Kidney (tissue), 14 donors: Measurements from ENCODE around the gene BTBD7. TPM values are rescaled to one million over a fixed set of nuclear protein-coding genes. Genes with fewer than 3 reads are reported as not detected.

ENCODE experiments used
- DNase-seq, 5 donors: peaks; one replicate each; pipeline ENCODE4 v3.0.0-alpha.2; 2013 to 2020
- FAIRE-seq: peaks from 2 replicates; lab custom pipeline; 2012; peaks lifted over from hg19 to GRCh38; lab: Jason Lieb, UNC
- H3K27ac ChIP-seq, 2 donors: one replicate each; pipeline ENCODE4 v1.7.0; 2013; ENCODE audit warnings: low read depth in 2 of 2, low read length in 2 of 2, inconsistent platforms in 1 of 2
- H3K27me3 ChIP-seq: one replicate; pipeline ENCODE4 v1.7.1; 2013; ENCODE audit warnings: low read length, inconsistent platforms; ENCODE audit not compliant: control insufficient read depth, insufficient read depth
- H3K36me3 ChIP-seq, 3 donors: one replicate each; pipeline versions ENCODE4 v1.7.0 to v1.7.1; 2013; ENCODE audit warnings: low read length in 3 of 3, control low read depth in 1 of 3, inconsistent platforms in 1 of 3; ENCODE audit not compliant: insufficient read depth in 3 of 3, control insufficient read depth in 2 of 3
- H3K4me1 ChIP-seq, 3 donors: one replicate each; pipeline versions ENCODE4 v1.7.0 to v1.7.1; 2013; ENCODE audit warnings: low read length in 3 of 3, inconsistent platforms in 1 of 3, low read depth in 1 of 3; ENCODE audit not compliant: control insufficient read depth in 2 of 3, insufficient read depth in 2 of 3
- H3K4me3 ChIP-seq, 3 donors: one replicate each; pipeline versions ENCODE4 v1.7.0 to v1.8.1; 2013; ENCODE audit warnings: low read length in 3 of 3, control low read depth in 1 of 3, inconsistent platforms in 1 of 3
- H3K9ac ChIP-seq, 3 donors: one replicate each; pipeline versions ENCODE4 v1.7.0 to v1.7.1; 2013; ENCODE audit warnings: low read length in 3 of 3, control low read depth in 1 of 3, inconsistent platforms in 1 of 3
- H3K9me3 ChIP-seq, 3 donors: one replicate each; pipeline versions ENCODE4 v1.7.0 to v1.7.1; 2013; ENCODE audit warnings: low read length in 3 of 3, control low read depth in 1 of 3, inconsistent platforms in 1 of 3; ENCODE audit not compliant: control insufficient read depth in 2 of 3, insufficient read depth in 1 of 3
- intact Hi-C: fragments of 100-400 bp; cut with DNase I; formaldehyde crosslinking; loops from one replicate; pipeline ENCODE4 v1.11.1; 2022
- polyA plus RNA-seq: library from polyadenylated mRNA; stranded (reverse); fragments of 350-450 nt; fragmentation: Illumina TruSeq; extraction: RNeasy Lipid Tissue Mini Kit (QIAGEN cat#74804); gene quantifications from one replicate; pipeline ENCODE4 v1.2.3, GENCODE V29; 2014; ENCODE audit warnings: low read depth, low replicate concordance; ENCODE audit not compliant: insufficient read depth
- total RNA-seq: library from RNA; stranded (reverse); fragmentation: NEBNext Ultra II Directional; extraction: Animal tissue kit (Norgen Biotek cat#: 25700); gene quantifications from one replicate; pipeline ENCODE4 v1.2.1, GENCODE V29; 2021
- TF ChIP-seq, protein P1 (sequence below): IDR thresholded peaks from 3 replicates; pipeline ENCODE4 v1.5.1; 2012; ENCODE audit warnings: mild to moderate bottlenecking, moderate library complexity, borderline replicate concordance; ENCODE audit not compliant: insufficient read depth; ENCODE audit errors: extremely low read depth
- donor health status: control.
- donor health status: control.
- donor health status: control.
- donor health status: control.
- donor health status: control.
- donor health status: DM: yes; HTN: yes; CAD: no.
- donor health status: Normal renal cell carcinoma (clear cell type).

The BTBD7 gene
- total and polyA plus RNA-seq, 2 donors from 2014 or later: 10.3 to 78.2 TPM

DNA sequence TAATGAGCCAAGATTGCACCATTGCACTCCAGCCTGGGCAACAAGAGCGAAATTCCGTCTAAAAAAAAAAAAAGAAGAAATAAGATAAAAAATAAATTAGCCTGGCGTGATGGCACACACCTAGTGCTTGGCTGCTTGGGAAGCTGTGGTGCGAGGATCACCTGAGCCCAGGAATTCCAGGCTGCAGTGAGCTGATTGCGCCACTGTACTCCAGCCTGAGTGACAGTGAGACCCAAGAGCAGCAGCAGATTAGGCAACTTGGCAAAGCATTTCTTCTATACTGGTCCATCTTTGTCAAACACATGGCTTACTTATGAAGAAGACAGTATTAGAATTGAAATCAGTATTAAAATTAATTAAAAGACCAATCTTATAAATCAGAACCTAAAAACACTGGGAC is 132.3 kb downstream of the BTBD7 start:
- DNase-seq (no peak), FAIRE-seq (no peak)
- Histone ChIP-seq H3K9me3 (no peaks in the 10 kb centered on the region), H3K4me3 (no peak overlapping the region), H3K36me3 (no peaks in the 10 kb centered on the region), H3K4me1 (no peaks in the 10 kb centered on the region), H3K9ac (no peak overlapping the region), H3K27ac (no peak overlapping the region), H3K27me3 (no peaks in the 10 kb centered on the region)
- TF ChIP-seq, protein P1, sequence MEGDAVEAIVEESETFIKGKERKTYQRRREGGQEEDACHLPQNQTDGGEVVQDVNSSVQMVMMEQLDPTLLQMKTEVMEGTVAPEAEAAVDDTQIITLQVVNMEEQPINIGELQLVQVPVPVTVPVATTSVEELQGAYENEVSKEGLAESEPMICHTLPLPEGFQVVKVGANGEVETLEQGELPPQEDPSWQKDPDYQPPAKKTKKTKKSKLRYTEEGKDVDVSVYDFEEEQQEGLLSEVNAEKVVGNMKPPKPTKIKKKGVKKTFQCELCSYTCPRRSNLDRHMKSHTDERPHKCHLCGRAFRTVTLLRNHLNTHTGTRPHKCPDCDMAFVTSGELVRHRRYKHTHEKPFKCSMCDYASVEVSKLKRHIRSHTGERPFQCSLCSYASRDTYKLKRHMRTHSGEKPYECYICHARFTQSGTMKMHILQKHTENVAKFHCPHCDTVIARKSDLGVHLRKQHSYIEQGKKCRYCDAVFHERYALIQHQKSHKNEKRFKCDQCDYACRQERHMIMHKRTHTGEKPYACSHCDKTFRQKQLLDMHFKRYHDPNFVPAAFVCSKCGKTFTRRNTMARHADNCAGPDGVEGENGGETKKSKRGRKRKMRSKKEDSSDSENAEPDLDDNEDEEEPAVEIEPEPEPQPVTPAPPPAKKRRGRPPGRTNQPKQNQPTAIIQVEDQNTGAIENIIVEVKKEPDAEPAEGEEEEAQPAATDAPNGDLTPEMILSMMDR: no peak
- intact Hi-C loops: no loop called here

DNA sequence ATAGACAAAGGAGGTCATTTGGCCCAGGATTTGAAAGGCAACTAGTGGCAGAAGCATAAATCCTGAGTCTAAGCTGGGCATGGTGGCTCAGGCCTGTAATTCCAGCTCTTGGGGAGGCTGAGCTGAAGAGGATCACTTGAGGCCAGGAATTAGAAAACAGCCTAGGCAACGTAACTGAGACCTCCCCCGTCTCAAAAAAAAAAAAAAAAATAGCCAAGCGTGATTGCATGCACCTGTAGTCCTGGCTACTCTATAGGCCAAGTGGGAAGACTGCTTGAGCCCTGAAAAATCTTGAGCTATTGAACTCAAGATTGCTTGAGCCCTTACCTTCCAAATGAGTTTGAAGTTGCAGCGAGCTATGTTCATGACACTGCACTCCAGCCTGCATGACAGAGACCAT is 133.8 kb downstream of the BTBD7 start:
- intact Hi-C loops: no loop called here
- no peak for FAIRE-seq
- TF ChIP-seq, protein P1: no peak

DNA sequence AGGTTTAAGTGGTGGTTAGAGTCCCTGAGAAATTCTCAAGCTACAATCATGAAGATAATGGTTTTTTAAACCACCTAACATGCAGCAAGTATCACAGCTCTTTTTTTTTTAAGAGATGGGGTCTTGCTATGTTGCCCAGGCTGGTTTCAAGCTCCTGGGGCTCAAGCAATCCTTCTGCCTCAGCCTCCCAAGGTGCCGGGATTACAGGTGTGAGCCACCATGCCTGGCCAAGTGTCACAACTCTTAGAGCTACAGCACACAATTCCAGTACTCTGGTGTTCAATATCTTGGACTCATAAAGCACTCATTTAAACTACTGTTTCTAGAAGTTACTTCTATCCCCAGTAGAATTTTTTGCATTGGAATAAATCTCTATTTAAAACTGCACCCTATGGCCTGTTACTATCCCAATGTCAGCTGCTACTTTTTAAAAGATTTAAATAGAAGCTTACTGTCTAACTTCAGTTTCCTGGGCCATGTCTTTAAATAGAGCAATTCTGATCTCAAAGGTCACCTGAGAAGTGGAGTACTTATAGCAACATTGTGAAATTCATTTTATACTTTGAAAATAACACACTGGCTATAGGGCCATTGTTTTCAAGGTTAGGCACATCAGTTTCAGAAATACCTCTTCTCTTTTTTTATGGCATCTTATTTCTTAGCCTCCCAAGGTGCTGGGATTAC is 137.4 kb downstream of the BTBD7 start:
- no peak overlapping the region for H3K4me3 ChIP-seq
- FAIRE-seq: no peak
- no peaks in the 10 kb centered on the region for H3K27me3 ChIP-seq
- intact Hi-C loops: no loop called here
- DNase-seq: no peak
- no peaks in the 10 kb centered on the region for H3K9me3 ChIP-seq
- H3K36me3 ChIP-seq: no peaks in the 10 kb centered on the region
- no peak overlapping the region for H3K9ac ChIP-seq
- TF ChIP-seq, protein P1: no peak
- no peak overlapping the region for H3K27ac ChIP-seq
- no peaks in the 10 kb centered on the region for H3K4me1 ChIP-seq

More for the DNA sequence above, 133.8 kb downstream of the BTBD7 start:
- Histone ChIP-seq H3K36me3 (no peaks in the 10 kb centered on the region), H3K4me1 (no peaks in the 10 kb centered on the region), H3K4me3 (no peak overlapping the region), H3K27ac (no peak overlapping the region), H3K27me3 (no peaks in the 10 kb centered on the region), H3K9me3 (no peaks in the 10 kb centered on the region), H3K9ac (no peak overlapping the region)
- DNase-seq: peak in 1 of 5 donors; percentile 5

Other genes with a start within 250 kb of the BTBD7 start
- 92.0 TPM for gene ITPK1, start 217.1 kb downstream of the BTBD7 start, total RNA-seq
- 43.6 TPM for gene ITPK1, start 217.1 kb downstream of the BTBD7 start, polyA plus RNA-seq
- gene MOAP1, start 148.1 kb downstream of the BTBD7 start, total RNA-seq: 38.4 TPM
- 40.1 TPM for gene MOAP1, start 148.1 kb downstream of the BTBD7 start, polyA plus RNA-seq
- gene LYSET, start 147.7 kb downstream of the BTBD7 start, total RNA-seq: 25.6 TPM
- 34.9 TPM for gene LYSET, start 147.7 kb downstream of the BTBD7 start, polyA plus RNA-seq
- 12.3 TPM for gene GON7, start 126.0 kb downstream of the BTBD7 start, total RNA-seq
- gene GON7, start 126.0 kb downstream of the BTBD7 start, polyA plus RNA-seq: 35.3 TPM
- gene UBR7, start 125.8 kb downstream of the BTBD7 start, total RNA-seq: 23.6 TPM
- gene UBR7, start 125.8 kb downstream of the BTBD7 start, polyA plus RNA-seq: 14.3 TPM
- not detected for gene COX8C, start 14.1 kb upstream of the BTBD7 start, total RNA-seq
- not detected for gene COX8C, start 14.1 kb upstream of the BTBD7 start, polyA plus RNA-seq
- gene UNC79, start 97.9 kb upstream of the BTBD7 start, total RNA-seq: 0.79 TPM
- gene UNC79, start 97.9 kb upstream of the BTBD7 start, polyA plus RNA-seq: 0.56 TPM